Coronary artery (tissue), 2 donors: Measurements from ENCODE around the gene FFAR2.
A peak's percentile ranks its signal among the peaks of the same experiment; 100 is the strongest.

Source experiments
- DNase-seq: peaks from one replicate; pipeline ENCODE4 v3.0.0-alpha.2; 2017; ENCODE audit warnings: low spot score
- H3K27ac ChIP-seq, 2 donors: fragments of 200-600 bp; sonication (generic); one replicate each; pipeline ENCODE4 v1.5.1; 2016 to 2019
- H3K4me3 ChIP-seq: fragments of 200-600 bp; sonication (generic); 2 replicates; pipeline ENCODE4 v1.5.1; 2016; ENCODE audit warnings: mild to moderate bottlenecking, moderate library complexity
- TF ChIP-seq, protein P1 (sequence below): fragments of 200-600 bp; sonication (generic); IDR thresholded peaks from one replicate; pipeline ENCODE4 v1.5.1; 2019; ENCODE audit warnings: antibody characterized with exemption

The FFAR2 gene

DNA sequence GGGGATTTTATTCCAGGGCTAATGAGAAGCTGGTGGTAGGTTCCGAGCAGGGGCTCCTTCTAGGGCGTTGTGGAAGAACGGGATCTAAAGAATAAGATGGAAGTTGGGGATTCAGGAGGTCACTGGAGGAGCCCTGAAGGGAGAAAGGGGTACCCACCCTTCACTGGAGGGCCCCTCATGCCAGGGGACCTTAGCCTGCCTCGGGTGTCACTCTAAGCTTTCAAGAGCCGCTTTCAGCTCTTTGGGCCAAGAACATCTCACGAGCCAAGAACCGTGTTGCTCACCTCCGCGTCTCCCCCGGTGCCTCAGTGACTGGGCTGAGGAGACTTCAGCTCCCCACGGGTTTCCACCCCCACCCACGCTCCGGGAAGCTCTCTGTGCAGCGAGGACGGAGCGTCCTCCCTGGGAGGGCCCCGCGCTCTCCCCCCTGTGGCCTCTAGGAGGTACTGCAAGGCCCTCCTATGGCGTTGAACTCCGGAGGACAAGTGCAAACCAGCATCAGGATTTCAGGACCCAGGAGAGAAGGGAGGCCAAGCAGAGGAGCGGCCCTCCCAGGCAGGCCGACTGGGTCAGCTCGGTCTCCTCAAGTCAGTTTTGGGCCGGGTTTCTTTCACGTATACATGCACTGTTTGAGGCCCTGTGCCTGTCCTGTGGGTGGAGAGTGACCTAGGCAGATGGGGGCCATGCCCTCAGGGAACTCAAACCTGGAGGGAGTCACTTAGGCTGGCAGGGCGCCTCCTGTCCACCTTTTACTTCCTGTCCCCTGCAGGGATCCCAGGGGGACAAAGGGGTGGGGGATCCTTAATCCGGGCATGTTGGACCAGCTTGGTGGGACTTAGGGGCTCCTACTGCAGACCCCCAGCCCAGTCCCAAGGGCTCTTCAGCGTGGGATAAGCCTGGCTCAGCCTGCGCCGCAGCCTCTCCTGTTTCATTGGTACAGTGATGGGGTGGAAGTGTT lies 47.3 kb downstream of the FFAR2 start:
- Histone ChIP-seq H3K27ac (no peak overlapping the region), H3K4me3 (no peak overlapping the region)
- no peak for DNase-seq
- TF ChIP-seq, protein P1, sequence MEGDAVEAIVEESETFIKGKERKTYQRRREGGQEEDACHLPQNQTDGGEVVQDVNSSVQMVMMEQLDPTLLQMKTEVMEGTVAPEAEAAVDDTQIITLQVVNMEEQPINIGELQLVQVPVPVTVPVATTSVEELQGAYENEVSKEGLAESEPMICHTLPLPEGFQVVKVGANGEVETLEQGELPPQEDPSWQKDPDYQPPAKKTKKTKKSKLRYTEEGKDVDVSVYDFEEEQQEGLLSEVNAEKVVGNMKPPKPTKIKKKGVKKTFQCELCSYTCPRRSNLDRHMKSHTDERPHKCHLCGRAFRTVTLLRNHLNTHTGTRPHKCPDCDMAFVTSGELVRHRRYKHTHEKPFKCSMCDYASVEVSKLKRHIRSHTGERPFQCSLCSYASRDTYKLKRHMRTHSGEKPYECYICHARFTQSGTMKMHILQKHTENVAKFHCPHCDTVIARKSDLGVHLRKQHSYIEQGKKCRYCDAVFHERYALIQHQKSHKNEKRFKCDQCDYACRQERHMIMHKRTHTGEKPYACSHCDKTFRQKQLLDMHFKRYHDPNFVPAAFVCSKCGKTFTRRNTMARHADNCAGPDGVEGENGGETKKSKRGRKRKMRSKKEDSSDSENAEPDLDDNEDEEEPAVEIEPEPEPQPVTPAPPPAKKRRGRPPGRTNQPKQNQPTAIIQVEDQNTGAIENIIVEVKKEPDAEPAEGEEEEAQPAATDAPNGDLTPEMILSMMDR = peak; percentile 98

DNA sequence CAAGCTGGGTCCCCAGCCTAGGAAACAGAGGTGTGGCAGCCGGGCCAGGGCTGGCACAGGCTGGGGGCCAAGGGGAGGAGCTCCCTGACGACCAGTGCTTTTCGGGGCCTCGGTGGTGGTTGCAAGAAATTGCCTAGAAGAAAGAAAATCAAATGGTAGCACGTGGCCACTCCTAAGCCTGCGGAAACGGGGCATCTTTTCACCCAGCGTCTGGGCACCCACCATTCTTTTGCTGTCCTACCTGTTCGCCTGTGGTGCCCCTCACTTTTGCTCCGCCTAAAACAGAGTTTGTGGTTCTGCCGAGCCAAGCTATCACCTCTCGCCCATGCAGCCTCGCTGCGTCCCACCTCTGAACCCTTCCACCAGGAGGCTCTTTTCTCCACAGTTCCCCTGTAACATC lies 49.3 kb downstream of the FFAR2 start:
- no peak for DNase-seq
- TF ChIP-seq, protein P1 = no peak
- Histone ChIP-seq H3K4me3 (no peak overlapping the region), H3K27ac (no peak overlapping the region)

DNA sequence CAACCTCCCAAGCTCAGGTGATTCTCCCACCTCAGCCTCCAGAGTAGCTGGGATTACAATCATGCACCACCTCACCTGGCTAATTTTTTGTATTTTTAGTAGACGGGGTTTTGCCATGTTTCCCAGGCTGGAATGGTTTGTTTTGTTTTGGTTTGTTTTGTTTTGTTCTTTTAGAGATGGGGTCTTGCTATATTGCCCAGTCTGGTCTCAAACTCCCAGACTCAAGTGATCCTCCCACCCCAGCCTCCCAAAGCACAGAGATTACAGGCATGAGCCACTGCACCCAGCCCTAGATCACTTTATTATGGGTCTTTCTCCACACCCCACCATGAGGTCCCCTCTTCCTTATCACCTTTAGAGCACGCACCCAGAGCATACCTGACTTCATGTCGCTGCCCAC lies 50.2 kb downstream of the FFAR2 start:
- H3K4me3 ChIP-seq = no peak overlapping the region
- H3K27ac ChIP-seq = no peak overlapping the region
- DNase-seq = no peak

DNA sequence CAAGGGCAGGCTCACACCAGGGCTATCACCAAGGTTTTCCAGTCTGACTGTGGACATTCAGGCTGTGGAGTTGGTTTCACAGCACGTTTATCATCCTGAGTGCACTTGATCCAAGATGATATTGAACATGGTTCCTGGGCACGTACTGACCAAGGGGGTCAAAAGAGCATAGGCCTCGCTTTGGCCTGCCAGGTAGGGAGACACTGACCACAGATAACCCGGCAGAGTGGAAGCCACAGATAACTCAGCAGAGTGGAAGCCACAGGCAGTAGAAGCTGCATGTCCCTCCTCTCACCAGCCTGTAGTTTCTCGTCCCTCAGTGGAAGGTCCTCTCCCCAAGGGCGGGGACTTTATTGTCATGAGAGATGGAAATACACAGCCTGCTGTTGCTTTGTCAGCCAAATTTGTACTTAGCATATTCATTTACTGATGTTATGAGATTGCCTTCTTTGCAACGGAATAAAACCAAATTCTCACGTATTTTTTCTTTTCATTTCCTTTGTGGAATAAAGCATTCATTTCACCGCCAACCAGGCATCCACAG lies 51.0 kb downstream of the FFAR2 start:
- TF ChIP-seq, protein P1 = no peak
- DNase-seq = no peak
- Histone ChIP-seq H3K4me3 (no peak overlapping the region), H3K27ac (no peak overlapping the region)

More for the DNA sequence above, 50.2 kb downstream of the FFAR2 start:
- TF ChIP-seq, protein P1 = no peak

DNA sequence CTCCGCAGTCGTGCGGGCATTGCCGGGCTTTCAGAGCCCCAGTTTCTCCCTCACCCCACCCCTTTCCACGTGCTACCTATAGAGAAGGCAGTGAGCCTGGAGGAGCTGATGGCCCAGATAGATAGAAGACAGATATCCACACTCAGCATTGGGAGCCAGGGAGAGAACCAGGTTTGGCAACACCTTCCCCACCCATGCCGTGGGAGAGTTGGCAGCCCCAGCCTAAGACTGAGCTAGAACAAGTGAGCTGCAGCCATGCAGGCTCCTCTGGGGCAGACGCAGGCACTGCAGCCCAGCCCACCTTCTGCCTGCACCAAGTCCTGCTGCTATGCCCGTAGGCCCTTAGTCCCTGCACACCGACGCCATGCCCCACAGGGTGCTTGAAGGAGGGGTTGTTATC lies 52.6 kb downstream of the FFAR2 start:
- H3K27ac ChIP-seq = no peak overlapping the region
- DNase-seq = no peak
- TF ChIP-seq, protein P1 = no peak
- no peak overlapping the region for H3K4me3 ChIP-seq
